Measurements from ENCODE around the gene TRMT61A.
A peak's percentile ranks its signal among the peaks of the same experiment; 100 is the strongest.

TRMT61A gene

GRCh38 chr14:103499709-103500108, 29.3 kb upstream of the TRMT61A start:
- no peaks in the 10 kb centered on the region for H3K27me3 ChIP-seq (replicated peaks)
- peaks cover 48% of the 10 kb centered on the region for H3K36me3 ChIP-seq (replicated peaks)
- H3K27ac ChIP-seq, result no peak overlapping the region
- no peak for TF ChIP-seq CTCF (IDR thresholded peaks at IDR 0.05; ENCODE audit: low read depth, low read length, missing control alignments)
- in situ Hi-C loops (cut with HindIII; ENCODE audit: low pct_ligation_motif_present, low sequenced_read_pairs), result no loop called here
- DNase-seq, result no peak
- no peak overlapping the region for H3K4me3 ChIP-seq (ENCODE audit: low read depth, low read length)

GRCh38 chr14:103500148-103500990, 28.6 kb upstream of the TRMT61A start:
- in situ Hi-C loops (cut with HindIII; ENCODE audit: low pct_ligation_motif_present, low sequenced_read_pairs), result no loop called here
- H3K36me3 ChIP-seq (replicated peaks), result peaks cover 50% of the 10 kb centered on the region
- H3K27me3 ChIP-seq (replicated peaks), result no peaks in the 10 kb centered on the region
- H3K4me3 ChIP-seq (ENCODE audit: low read depth, low read length), result no peak overlapping the region
- peak; percentile 98 for TF ChIP-seq CTCF (IDR thresholded peaks at IDR 0.05; ENCODE audit: low read depth, low read length, missing control alignments)
- peak; percentile 82 for DNase-seq
- H3K27ac ChIP-seq, result no peak overlapping the region

DNA sequence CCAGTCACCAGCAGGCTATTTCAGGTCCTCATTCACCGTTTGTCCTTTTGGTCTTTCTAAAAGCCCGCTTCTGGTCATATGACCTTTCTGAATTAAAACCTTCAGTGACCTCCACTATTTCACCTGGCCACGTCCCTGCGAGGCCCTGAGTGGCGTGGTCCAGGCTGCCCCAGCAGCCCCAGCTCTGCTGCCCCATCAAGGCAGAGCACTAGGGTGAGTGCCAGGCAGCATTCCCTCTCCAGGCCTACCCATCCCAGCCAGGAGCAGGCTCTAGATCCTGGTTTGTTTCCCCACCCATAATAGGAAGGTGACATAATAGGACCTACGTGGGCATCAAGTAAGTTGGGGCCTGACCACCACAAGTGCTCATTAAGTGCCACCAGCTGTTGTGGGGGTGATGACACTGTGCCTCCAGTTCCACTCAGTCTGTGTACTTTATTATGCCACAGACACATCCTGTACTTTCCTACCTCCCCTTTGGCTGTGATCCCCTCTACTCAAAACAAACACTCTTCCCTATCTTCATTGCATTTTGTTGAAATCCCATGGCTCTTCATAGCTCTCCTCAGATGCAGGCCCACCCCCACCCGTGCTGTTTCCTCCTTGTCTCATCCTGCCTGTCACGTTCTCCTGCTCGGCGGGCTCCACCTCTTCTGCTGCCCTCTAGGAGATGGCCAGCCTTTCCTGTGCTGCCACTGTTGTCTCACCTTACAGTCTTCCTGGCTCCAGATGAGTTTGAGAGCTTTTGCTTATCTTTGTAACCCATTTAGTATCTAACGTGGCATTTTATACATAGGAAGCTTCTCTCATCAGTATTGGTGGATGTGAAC, 27.7 kb upstream of the TRMT61A start:
- Histone ChIP-seq H3K27me3 (replicated peaks) (no peaks in the 10 kb centered on the region), H3K36me3 (replicated peaks) (peaks cover 51% of the 10 kb centered on the region), H3K27ac (no peak overlapping the region), H3K4me3 (ENCODE audit: low read depth, low read length) (no peak overlapping the region)
- no peak for TF ChIP-seq CTCF (IDR thresholded peaks at IDR 0.05; ENCODE audit: low read depth, low read length, missing control alignments)
- in situ Hi-C loops (cut with HindIII; ENCODE audit: low pct_ligation_motif_present, low sequenced_read_pairs), result no loop called here
- no peak for DNase-seq

GRCh38 chr14:103501921-103502669, 26.9 kb upstream of the TRMT61A start:
- H3K27ac ChIP-seq, result no peak overlapping the region
- no peaks in the 10 kb centered on the region for H3K27me3 ChIP-seq (replicated peaks)
- H3K36me3 ChIP-seq (replicated peaks), result peaks cover 49% of the 10 kb centered on the region
- DNase-seq, result no peak
- in situ Hi-C loops (cut with HindIII; ENCODE audit: low pct_ligation_motif_present, low sequenced_read_pairs), result no loop called here
- H3K4me3 ChIP-seq (ENCODE audit: low read depth, low read length), result no peak overlapping the region
- TF ChIP-seq CTCF (IDR thresholded peaks at IDR 0.05; ENCODE audit: low read depth, low read length, missing control alignments), result no peak

- no peak for DNase-seq
- H3K4me3 ChIP-seq (ENCODE audit: low read depth, low read length), result no peak overlapping the region
- H3K27ac ChIP-seq, result no peak overlapping the region
- H3K27me3 ChIP-seq (replicated peaks), result no peaks in the 10 kb centered on the region
- no peak for TF ChIP-seq CTCF (IDR thresholded peaks at IDR 0.05; ENCODE audit: low read depth, low read length, missing control alignments)
- peaks cover 55% of the 10 kb centered on the region for H3K36me3 ChIP-seq (replicated peaks)
- in situ Hi-C loops (cut with HindIII; ENCODE audit: low pct_ligation_motif_present, low sequenced_read_pairs), result no loop called here
These were observed 26.1 kb upstream of the TRMT61A start for GRCh38 chr14:103502877-103503276.

Data from brain microvascular endothelial cell (primary cell).